Osteoblast (primary cell): ENCODE results near the gene STYX. TPM values are rescaled to one million over a fixed set of nuclear protein-coding genes. Genes with fewer than 3 reads are reported as not detected.
A peak's percentile ranks its signal among the peaks of the same experiment; 100 is the strongest.

ENCODE experiments used
- DNase-seq: peaks from one replicate; pipeline ENCODE4 v3.0.0; 2011; ENCODE audit warnings: low spot score, mixed read lengths; ENCODE audit not compliant: insufficient read length; ENCODE audit errors: missing footprints
- H2AFZ ChIP-seq: 2 replicates; pipeline ENCODE4 v1.6.0; 2011; ENCODE audit warnings: mild to moderate bottlenecking, low read length
- H3K27ac ChIP-seq: 2 replicates; pipeline ENCODE4 v1.5.1; 2011; ENCODE audit warnings: mild to moderate bottlenecking, low read depth, low read length, moderate library complexity
- H3K27me3 ChIP-seq: 2 replicates; pipeline ENCODE4 v1.6.0; 2012; ENCODE audit warnings: mild to moderate bottlenecking, control low read depth, inconsistent platforms, low read length, moderate library complexity; ENCODE audit not compliant: insufficient read depth
- H3K36me3 ChIP-seq: 2 replicates; pipeline ENCODE4 v1.5.1; 2011; ENCODE audit warnings: mild to moderate bottlenecking, low read length, control low read depth, moderate library complexity; ENCODE audit not compliant: insufficient read depth
- H3K4me1 ChIP-seq: 2 replicates; pipeline ENCODE4 v1.5.1; 2011; ENCODE audit warnings: mild to moderate bottlenecking, low read length, control low read depth, moderate library complexity; ENCODE audit not compliant: insufficient read depth
- H3K4me2 ChIP-seq: 2 replicates; pipeline ENCODE4 v1.6.0; 2011; ENCODE audit warnings: mild to moderate bottlenecking, low read length; ENCODE audit not compliant: insufficient read depth
- H3K4me3 ChIP-seq: fragments of 200-600 bp; sonication (generic); 3 replicates; pipeline ENCODE4 v1.5.1; 2012; ENCODE audit warnings: mild to moderate bottlenecking, low read length, inconsistent platforms; ENCODE audit not compliant: insufficient read depth
- H3K79me2 ChIP-seq: 2 replicates; pipeline ENCODE4 v1.6.0; 2012; ENCODE audit warnings: mild to moderate bottlenecking, low read length, control low read depth, inconsistent platforms; ENCODE audit not compliant: insufficient read depth
- H3K9me3 ChIP-seq: 2 replicates; pipeline ENCODE4 v1.5.1; 2011; ENCODE audit warnings: low read depth, low read length, control low read depth
- H4K20me1 ChIP-seq: 2 replicates; pipeline ENCODE4 v1.6.0; 2012; ENCODE audit warnings: mild to moderate bottlenecking, low read length, control low read depth; ENCODE audit not compliant: insufficient read depth
- CTCF ChIP-seq: IDR thresholded peaks from 2 replicates; pipeline ENCODE4 v1.5.1; 2011; ENCODE audit warnings: mild to moderate bottlenecking, low read depth, low read length, moderate library complexity; ENCODE audit errors: extremely low read depth
- total RNA-seq: library from RNA; depleted of rRNA; stranded (reverse); fragments of >200 nt; gene quantifications from 2 replicates; pipeline ENCODE4 v1.2.3, GENCODE V29; 2012

Gene STYX
- total RNA-seq, 1 donor = 29.7 TPM

GRCh38 chr14:52781629-52782028, 51.7 kb downstream of the STYX start:
- DNase-seq = no peak

DNA sequence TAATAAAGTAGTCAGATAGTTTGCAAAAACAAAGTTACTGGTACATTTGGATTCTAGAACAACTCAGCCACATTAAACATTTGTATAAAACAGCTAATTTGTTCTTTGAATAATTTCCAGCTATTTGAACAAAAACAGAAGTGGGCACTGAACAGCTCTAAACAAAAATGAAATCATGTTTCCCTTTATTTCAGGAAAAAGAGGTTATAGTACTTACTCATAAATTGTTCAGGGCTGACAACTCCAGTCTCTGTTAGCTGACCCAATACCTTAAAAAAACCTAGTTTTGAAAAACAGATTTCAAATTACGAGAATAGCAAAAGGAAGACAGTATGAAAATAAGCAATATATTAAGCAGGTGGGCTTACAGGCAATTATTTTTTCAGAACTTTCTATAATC, 53.2 kb downstream of the STYX start:
- Histone ChIP-seq H3K36me3 (peaks cover 47% of the 10 kb centered on the region), H3K9me3 (no peaks in the 10 kb centered on the region), H3K4me2 (no peak overlapping the region), H3K4me1 (no peaks in the 10 kb centered on the region), H3K27me3 (no peaks in the 10 kb centered on the region), H4K20me1 (no peaks in the 10 kb centered on the region), H3K4me3 (no peak overlapping the region), H2AFZ (no peak overlapping the region), H3K27ac (no peak overlapping the region), H3K79me2 (peaks cover 52% of the 10 kb centered on the region)
- DNase-seq = no peak
- no peak for TF ChIP-seq CTCF

More at GRCh38 chr14:52781629-52782028, 51.7 kb downstream of the STYX start:
- H3K36me3 ChIP-seq = peaks cover 52% of the 10 kb centered on the region
- H3K27ac ChIP-seq = peak overlapping the region; percentile 5
- no peak overlapping the region for H3K4me3 ChIP-seq
- no peaks in the 10 kb centered on the region for H4K20me1 ChIP-seq
- no peaks in the 10 kb centered on the region for H3K4me1 ChIP-seq
- H3K79me2 ChIP-seq = peaks cover 36% of the 10 kb centered on the region
- H3K9me3 ChIP-seq = no peaks in the 10 kb centered on the region
- H2AFZ ChIP-seq = no peak overlapping the region
- no peak for TF ChIP-seq CTCF
- H3K27me3 ChIP-seq = no peaks in the 10 kb centered on the region
- H3K4me2 ChIP-seq = no peak overlapping the region

DNA sequence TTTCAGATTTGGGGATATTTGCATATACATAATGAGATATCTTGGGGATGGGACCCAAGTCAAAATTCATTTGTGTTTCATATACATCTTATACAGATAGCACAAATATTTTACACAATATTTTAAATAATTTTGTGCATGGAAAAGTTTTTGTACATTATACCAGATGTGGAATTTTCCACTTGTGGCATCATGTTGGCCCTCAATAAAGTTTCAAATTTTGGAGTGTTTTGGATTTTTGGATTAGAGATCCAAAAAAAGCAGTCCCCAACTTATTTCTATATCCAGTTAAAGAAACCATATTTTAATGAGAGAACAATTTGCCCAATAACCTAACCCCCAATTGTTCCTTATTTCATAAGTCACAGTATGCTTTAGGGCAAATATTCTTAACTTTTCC, 56.9 kb downstream of the STYX start:
- Histone ChIP-seq H3K4me3 (no peak overlapping the region), H3K36me3 (peaks cover 19% of the 10 kb centered on the region), H3K4me1 (peaks cover 16% of the 10 kb centered on the region), H3K27ac (no peak overlapping the region), H2AFZ (no peak overlapping the region), H3K27me3 (no peaks in the 10 kb centered on the region), H3K4me2 (no peak overlapping the region), H3K79me2 (peaks cover 85% of the 10 kb centered on the region), H3K9me3 (no peaks in the 10 kb centered on the region), H4K20me1 (no peaks in the 10 kb centered on the region)
- no peak for DNase-seq
- no peak for TF ChIP-seq CTCF

DNA sequence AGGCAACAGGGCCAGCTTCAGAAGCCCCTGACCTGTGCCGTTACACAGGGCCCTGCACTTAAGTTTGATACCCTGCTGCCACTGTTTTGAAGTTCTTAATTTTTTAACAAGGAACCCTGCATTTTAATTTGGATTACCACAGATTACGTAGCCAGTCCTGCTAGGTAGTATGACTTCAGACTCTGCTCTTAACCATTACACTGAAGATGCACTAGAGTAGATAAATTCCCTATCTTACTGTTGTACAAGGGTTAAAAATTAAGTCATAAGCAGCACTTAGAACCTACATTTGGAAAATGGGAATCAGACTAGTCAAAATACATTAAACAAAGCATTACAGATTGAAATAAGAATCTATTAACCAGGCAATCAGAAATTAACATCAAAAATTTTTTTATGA, 59.2 kb downstream of the STYX start:
- H3K79me2 ChIP-seq = peaks cover 72% of the 10 kb centered on the region

More for the DNA sequence above, 59.2 kb downstream of the STYX start:
- peak; percentile 23 for DNase-seq
- Histone ChIP-seq H3K4me1 (peaks cover 23% of the 10 kb centered on the region), H3K36me3 (peaks cover under 1% of the 10 kb centered on the region), H3K27ac (peak overlapping the region; percentile 59), H3K4me3 (peak overlapping the region; percentile 95), H4K20me1 (no peaks in the 10 kb centered on the region), H3K4me2 (peak overlapping the region; percentile 94), H2AFZ (no peak overlapping the region), H3K9me3 (no peaks in the 10 kb centered on the region), H3K27me3 (no peaks in the 10 kb centered on the region)
- no peak for TF ChIP-seq CTCF
